A549 (cell line): ENCODE results near the gene FHIT.

Experiments used
- CBX8 ChIP-seq: fragments of 200-600 bp; sonication (generic); IDR thresholded peaks from 2 replicates; pipeline ENCODE4 v1.6.1; 2016
- ESRRA ChIP-seq: fragments of 150-350 bp; IDR thresholded peaks from 2 replicates; pipeline ENCODE4 v1.6.1; 2014; ENCODE audit warnings: mild to moderate bottlenecking, low read length, borderline replicate concordance
- RCOR1 ChIP-seq: fragments of 150-350 bp; IDR thresholded peaks from 2 replicates; pipeline ENCODE4 v1.6.1; 2014; ENCODE audit warnings: antibody characterized with exemption, low read length, low read depth
- USF2 ChIP-seq: fragments of 450-650 bp; IDR thresholded peaks from 2 replicates; pipeline ENCODE4 v1.6.1; 2014; ENCODE audit warnings: antibody characterized with exemption
- TF ChIP-seq, protein P1 (sequence below): fragments of >200 bp; sonication (Bioruptor Twin); formaldehyde crosslinking; IDR thresholded peaks from 3 replicates; pipeline ENCODE4 v1.5.1; 2016

GRCh38 chr3:60323180-60323579 lies 928.1 kb downstream of the FHIT start:
- TF ChIP-seq ESRRA (no peak), USF2 (no peak), RCOR1 (no peak), CBX8 (no peak)
- TF ChIP-seq, protein P1, sequence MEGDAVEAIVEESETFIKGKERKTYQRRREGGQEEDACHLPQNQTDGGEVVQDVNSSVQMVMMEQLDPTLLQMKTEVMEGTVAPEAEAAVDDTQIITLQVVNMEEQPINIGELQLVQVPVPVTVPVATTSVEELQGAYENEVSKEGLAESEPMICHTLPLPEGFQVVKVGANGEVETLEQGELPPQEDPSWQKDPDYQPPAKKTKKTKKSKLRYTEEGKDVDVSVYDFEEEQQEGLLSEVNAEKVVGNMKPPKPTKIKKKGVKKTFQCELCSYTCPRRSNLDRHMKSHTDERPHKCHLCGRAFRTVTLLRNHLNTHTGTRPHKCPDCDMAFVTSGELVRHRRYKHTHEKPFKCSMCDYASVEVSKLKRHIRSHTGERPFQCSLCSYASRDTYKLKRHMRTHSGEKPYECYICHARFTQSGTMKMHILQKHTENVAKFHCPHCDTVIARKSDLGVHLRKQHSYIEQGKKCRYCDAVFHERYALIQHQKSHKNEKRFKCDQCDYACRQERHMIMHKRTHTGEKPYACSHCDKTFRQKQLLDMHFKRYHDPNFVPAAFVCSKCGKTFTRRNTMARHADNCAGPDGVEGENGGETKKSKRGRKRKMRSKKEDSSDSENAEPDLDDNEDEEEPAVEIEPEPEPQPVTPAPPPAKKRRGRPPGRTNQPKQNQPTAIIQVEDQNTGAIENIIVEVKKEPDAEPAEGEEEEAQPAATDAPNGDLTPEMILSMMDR, result no peak
